ENCODE results near the gene CRIM1.

Gene CRIM1

GRCh38 chr2:36397728-36398413, 42.3 kb downstream of the CRIM1 start:
- no peak for DNase-seq (ENCODE audit: low spot score)

DNA sequence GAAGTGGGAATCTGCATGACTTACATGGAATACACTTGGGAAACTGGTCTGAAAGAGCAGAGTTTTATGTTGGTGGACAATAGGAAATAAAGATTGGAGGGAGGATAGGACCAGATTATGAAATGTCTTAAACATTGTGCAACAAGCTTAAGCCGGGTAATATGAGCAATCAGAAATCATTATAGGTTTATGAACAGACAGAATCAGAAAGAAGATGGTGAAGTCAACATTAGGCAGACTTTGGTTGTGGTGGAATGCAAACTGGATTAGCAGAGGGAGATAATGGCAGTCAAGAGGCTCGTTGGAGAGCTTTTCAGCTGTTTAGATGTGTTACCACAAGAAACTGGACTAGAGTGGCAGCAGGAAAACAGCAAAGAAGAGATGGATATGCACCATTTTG, 43.5 kb downstream of the CRIM1 start:
- no peak for DNase-seq (ENCODE audit: low spot score)

GRCh38 chr2:36403675-36404230, 48.2 kb downstream of the CRIM1 start:
- peak; percentile 74 for DNase-seq (ENCODE audit: low spot score)

DNA sequence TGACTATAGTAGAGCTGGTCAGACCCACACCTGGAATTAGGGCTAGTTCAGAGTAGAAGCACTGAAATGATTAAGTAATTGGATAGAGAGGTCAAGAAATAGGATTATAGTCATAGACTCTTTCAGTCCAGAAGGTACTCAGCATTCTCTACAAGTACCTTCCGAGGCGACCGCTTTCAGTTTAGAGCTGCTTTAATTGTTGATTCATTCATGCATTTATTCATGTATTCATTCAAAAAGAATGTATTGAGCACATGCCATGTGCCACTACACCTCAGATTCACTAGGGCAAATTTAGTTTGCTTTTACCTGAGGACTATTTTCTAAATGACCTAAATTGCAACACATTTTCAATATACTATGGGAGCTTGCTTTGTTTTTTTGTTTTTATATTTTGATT, 48.7 kb downstream of the CRIM1 start:
- DNase-seq (ENCODE audit: low spot score), result no peak

DNA sequence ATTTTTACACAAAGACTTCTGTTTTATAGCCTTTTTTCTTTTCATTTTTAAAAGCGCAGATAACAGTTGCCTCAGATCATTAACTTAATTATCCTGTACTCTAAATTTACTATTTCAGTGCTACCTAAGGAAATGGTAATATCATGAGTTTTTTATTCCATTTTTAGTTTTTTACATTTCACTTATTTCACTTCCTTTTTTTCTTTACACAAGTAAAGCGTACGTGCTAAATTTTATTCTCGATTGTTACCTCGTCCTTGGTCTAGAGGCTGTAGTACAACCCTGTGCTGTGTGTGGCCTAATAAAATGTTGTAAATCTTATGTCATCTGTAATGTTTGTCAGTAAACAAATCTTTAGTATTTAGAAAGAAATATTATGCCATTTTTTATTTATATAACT, 49.2 kb downstream of the CRIM1 start:
- DNase-seq (ENCODE audit: low spot score), result no peak

GRCh38 chr2:36405183-36405582, 49.6 kb downstream of the CRIM1 start:
- no peak for DNase-seq (ENCODE audit: low spot score)

GRCh38 chr2:36406296-36406695, 50.7 kb downstream of the CRIM1 start:
- no peak for DNase-seq (ENCODE audit: low spot score)

- no peak for DNase-seq (ENCODE audit: low spot score)
Measured at GRCh38 chr2:36407413-36407812, 51.8 kb downstream of the CRIM1 start.

DNA sequence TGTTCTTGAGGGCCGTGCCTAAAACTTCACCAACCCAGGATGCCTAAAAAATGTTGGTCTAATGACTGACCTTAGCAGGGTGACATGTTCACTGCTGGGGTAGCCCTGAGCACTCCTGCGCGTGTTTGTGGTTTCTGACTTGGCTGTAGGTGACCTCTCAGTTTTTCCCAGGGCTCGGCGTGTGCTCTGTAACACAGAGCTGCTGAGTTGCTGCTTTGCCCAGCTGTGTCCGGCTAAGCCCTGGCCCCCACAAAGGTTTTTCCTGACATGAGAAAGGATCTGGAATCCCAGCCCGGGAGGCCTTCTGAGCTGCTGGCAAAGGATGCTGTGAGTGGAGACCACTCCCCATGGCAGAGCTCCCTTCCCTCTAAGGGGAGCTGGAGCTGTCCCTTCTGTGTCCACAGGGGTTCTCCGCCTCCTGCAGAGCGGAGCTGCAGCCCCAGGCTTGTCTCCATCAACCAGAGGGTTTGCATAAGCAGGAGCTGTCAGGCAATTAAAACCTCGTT, 52.7 kb downstream of the CRIM1 start:
- DNase-seq (ENCODE audit: low spot score), result no peak

DNA sequence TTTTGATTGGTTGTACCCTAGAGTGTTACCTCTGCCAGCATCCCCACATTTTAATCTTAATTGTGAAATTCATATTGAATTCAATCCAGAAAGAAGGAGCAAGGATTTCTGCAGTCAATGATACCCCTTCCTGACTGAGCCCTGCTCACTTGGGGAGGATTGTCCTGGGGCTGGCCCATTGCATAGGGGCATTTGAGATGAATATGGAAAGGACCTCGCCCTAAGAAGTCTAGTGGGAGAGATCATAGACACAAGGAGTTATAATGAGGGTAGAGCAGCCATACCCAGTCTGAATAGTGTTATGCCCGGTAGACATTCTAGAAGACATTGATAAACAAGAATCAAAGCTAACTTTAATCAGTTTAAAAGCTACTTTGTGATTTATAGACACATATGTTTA, 53.8 kb downstream of the CRIM1 start:
- no peak for DNase-seq (ENCODE audit: low spot score)

DNA sequence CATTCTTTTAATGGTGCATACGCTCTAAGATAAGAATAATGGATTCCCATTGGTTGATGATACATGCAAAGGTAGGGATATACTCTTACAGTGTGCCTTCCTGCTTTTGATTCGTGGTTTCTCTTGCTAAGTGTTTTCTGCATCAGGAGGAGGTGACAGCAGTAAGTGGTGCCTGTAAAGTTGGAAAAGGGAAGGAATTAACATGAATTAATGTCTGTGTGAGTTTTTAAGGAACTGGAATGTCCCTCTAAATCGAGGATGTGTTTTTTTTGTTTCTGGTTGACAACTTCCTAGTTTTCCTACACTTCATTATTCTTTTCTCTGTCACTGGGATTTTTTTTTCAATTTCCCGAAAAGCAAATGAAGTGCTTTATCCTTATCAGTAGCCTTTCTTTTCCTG, 54.4 kb downstream of the CRIM1 start:
- no peak for DNase-seq (ENCODE audit: low spot score)

DNA sequence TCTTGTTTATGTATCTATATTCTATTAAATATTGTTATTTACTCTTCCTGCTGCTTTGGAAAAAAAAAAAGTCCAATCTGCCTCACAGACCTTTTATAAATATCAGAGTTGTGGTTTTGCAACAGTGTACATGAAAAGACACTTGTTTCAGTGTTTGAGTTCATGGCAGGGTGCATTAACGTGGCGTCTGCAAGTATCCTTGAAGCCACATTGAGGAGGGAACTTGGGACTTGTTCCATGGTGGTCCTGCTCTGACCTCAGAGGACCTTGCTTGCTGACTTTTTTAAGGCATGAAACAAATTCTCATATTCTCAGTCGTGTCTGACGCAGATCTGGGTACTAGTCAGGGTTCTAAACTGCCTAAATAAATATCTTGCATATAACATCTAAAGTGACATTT, 55.1 kb downstream of the CRIM1 start:
- no peak for DNase-seq (ENCODE audit: low spot score)

DNA sequence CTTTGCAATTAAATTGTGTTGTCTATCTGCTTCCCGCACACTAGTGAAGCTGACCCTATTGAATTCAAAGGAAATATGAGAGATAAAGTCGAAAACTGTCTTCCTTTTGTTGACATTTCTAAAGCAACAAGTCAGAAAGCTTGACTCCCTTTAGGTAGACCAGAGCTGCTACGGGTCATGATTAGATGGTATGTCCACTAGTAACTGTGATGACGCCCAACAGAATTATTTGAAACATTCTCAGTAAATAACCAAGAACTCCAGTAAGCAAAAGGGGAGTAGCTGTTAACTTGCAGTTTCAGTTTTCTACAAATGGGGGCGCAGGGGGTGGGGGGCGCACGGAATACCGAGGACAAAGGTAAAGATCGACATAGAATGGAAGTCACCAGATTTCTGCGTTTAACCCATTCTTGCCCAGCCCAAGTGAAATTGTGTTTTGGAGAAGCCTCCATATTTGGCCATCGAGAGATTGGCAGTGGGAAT, 56.4 kb downstream of the CRIM1 start:
- DNase-seq (ENCODE audit: low spot score), result no peak

DNA sequence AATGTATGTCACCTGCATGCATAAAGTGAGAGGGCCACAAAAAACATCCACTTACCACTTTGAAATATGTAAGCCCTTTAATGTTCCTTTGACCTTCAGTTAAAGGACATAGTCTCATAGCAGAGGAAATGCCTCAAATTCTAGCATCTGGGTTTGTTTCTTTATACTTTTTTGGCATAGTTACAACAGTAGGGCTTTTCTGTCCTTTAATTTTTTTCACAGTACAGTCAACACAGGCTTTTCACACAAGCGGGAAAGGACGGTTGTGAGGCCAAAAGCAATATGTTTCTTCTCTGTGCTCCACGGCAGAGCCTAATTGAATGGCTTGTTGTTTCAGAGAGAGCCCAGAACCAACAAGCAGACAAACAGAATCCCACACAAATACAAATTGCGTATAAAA, 57.6 kb downstream of the CRIM1 start:
- DNase-seq (ENCODE audit: low spot score), result peak; percentile 38

GRCh38 chr2:36414307-36414706, 58.7 kb downstream of the CRIM1 start:
- DNase-seq (ENCODE audit: low spot score), result no peak

DNA sequence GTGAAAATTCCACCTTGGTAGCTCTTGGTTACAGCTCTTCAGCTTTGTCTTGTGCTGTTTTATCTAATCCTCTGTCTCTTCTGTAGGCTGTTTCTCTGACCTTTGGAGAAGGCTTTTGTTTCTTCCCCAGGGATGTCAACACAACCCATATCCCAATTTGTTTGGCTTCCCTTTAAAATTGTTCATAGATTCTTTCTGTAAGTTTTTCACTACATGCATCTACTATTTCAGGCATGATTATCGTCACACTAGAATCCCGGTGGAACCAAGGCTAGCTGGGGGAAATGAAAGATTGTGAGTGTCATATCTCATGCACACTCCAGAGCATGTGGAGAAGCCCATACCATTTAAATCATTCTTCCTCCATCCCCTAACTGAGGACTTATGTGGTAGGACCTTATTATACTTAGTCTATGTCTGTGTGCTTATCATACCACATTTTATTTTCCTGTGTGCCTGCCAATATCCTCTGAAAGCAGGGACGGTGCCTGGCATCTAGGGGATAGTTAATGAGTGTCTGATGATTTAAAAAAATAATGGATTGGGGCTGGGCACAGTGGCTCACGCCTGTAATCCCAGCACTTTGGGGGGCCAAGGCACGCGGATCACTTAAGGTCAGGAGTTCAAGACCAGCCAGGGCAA, 59.9 kb downstream of the CRIM1 start:
- DNase-seq (ENCODE audit: low spot score), result no peak

DNA sequence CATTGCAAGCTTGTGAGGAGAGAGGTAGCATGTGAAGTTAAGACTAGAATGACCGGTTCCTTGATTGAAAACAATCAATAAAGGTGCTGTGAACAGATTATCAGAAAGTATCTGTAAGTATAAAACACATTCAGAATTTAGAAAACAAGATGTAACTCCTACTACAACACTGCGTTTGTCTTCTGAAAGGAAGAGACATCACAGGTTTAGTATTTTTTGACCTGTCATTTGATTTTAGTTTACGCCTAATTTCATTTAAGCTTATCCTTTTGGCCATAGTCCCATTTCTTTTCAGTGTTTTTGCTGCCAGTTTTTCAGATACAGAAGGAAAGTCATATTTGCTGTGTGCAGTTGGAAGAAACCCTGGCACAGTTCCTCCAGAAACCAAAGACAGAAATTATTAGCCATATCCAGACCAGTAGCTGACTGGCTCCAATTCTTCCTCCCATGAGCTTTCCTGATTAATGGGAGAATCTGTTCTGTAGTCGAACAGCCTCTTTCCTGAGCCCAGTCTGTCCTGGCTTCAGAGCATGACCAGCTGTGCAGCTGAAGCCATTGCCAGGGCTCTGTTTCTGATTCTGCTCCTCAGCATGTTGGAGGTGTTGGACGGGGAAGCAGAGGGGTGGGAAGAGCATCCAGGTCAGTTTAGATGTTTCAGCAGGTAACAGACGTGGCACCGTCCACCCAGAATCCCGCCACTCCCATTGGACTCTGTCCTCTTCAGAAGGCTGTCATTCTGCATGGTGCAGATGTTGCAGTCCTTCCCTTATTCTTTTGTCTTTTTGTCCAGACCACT, 61.0 kb downstream of the CRIM1 start:
- DNase-seq (ENCODE audit: low spot score), result no peak

- DNase-seq (ENCODE audit: low spot score), result no peak
Measured at GRCh38 chr2:36420569-36421181, 65.1 kb downstream of the CRIM1 start.

DNA sequence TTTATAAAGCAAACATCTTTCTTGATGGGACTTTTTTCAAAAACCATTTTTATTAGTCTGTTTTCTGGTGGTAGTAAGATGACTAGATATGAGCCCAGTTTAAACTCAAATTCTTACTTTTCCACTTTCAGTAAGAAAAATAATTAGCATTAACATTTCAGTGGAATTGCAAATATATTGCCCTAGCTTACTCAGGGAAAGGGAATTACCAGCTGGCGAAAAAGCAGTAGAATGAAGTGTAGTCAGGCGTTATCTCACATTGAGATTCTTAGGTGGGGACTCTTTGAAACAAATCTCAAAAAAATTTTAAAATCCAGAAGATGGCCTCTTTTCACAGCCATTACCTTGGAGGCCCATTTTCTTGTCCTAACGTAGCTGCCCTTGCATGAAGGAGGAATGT, 65.8 kb downstream of the CRIM1 start:
- DNase-seq (ENCODE audit: low spot score), result no peak

DNA sequence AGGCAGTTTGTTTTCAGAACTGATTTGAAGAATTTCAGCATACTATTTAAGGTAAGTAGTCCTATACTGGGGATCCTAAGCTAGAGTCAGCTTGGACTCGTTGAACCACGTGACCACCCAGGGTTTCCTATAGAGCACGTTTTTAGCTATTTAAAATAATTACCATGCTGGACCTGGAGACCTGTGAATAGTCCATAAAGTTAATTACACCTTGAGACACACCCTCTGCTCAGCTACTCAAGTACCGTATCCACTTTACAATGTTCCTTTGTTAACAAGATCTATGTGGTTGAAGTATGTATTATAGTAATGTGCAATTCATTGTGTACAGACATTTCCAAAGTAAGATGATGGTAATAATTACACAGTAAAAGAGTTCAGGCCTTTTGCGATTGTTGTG, 67.6 kb downstream of the CRIM1 start:
- DNase-seq (ENCODE audit: low spot score), result no peak

GRCh38 chr2:36423619-36424120, 68.1 kb downstream of the CRIM1 start:
- DNase-seq (ENCODE audit: low spot score), result no peak
